ENCODE measurements around the gene SUPT4H1. TPM values are rescaled to one million over a fixed set of nuclear protein-coding genes. Genes with fewer than 3 reads are reported as not detected.

SUPT4H1 gene
- total and polyA plus RNA-seq, 2 of the 4 experiments (the other 2 are of a cell fraction), result 51.6 to 129 TPM

GRCh38 chr17:58387834-58388233 is 35.8 kb upstream of the SUPT4H1 start:
- no peak overlapping the region for H4K91ac ChIP-seq (ENCODE audit: insufficient read depth, low read depth, low read length)
- H4K20me1 ChIP-seq (ENCODE audit: insufficient read depth, low read length), result no peaks in the 10 kb centered on the region
- no peaks in the 10 kb centered on the region for H3K9me3 ChIP-seq (ENCODE audit: control insufficient read depth, insufficient read depth, low read length)
- no peaks in the 10 kb centered on the region for H3K4me1 ChIP-seq (ENCODE audit: control insufficient read depth, insufficient read depth, low read length)
- H2AK5ac ChIP-seq (ENCODE audit: low read depth, low read length), result no peak overlapping the region
- no peaks in the 10 kb centered on the region for H3K9me1 ChIP-seq (ENCODE audit: insufficient read depth, low read length)
- H4K5ac ChIP-seq (ENCODE audit: low read depth, low read length), result no peak overlapping the region
- H3K27me3 ChIP-seq (ENCODE audit: control insufficient read depth, insufficient read depth, low read length), result peaks cover 13% of the 10 kb centered on the region
- H4K8ac ChIP-seq (ENCODE audit: low read depth in 2 of 2, low read length in 2 of 2), result no peak overlapping the region
- H3K4me2 ChIP-seq (ENCODE audit: low read depth, low read length), result no peak overlapping the region
- intact Hi-C loops (cut with micrococcal nuclease), result no loop called here
- no peaks in the 10 kb centered on the region for H3K79me1 ChIP-seq (ENCODE audit: low read depth in 1 of 2, low read length in 2 of 2)
- no peak overlapping the region for H3K56ac ChIP-seq (ENCODE audit: extremely low read depth, insufficient read depth, low read length)
- no peaks in the 10 kb centered on the region for H3K36me3 ChIP-seq (ENCODE audit: control insufficient read depth, insufficient read depth, low read length)
- no CpG with 5 or more reads among the region's 1 CpG for WGBS, 2 experiments (ENCODE audit: extremely low coverage in 2 of 2, insufficient read length in 1 of 2)
- H2AK9ac ChIP-seq (replicated peaks; ENCODE audit: low read depth, low read length, poor library complexity), result no peak overlapping the region
- H3K4me3 ChIP-seq (ENCODE audit: insufficient read depth, low read depth, low read length), result no peak overlapping the region
- TF ChIP-seq BHLHE40 (IDR thresholded peaks at IDR 0.05; ENCODE audit: low read depth, low read length) (no peak), CEBPB (IDR thresholded peaks at IDR 0.05; ENCODE audit: low read depth, low read length) (no peak), USF2 (IDR thresholded peaks at IDR 0.05; ENCODE audit: low read depth, low read length) (no peak)
- no peak overlapping the region for H2BK5ac ChIP-seq (ENCODE audit: low read depth, low read length, poor library complexity, severe bottlenecking)
- no peak for DNase-seq
- H3K9ac ChIP-seq (ENCODE audit: low read depth, low read length), result no peak overlapping the region
- H2AFZ ChIP-seq (replicated peaks; ENCODE audit: low read length, poor library complexity), result no peak overlapping the region
- dilution Hi-C loops (cut with HindIII; ENCODE audit: low sequenced_read_pairs, unreplicated experiment), result no loop called here
- H2BK120ac ChIP-seq (ENCODE audit: low read depth, low read length), result no peak overlapping the region
- in situ Hi-C loops (cut with MboI; ENCODE audit: low sequenced_read_pairs), result no loop called here
- no peak overlapping the region for H3K27ac ChIP-seq (ENCODE audit: insufficient read depth, low read length)
- no TSS peak for BruUV-seq (replicated peaks)
- POLR2A ChIA-PET (ENCODE audit: unreplicated experiment), result no interaction called here
- no peak overlapping the region for H3K23ac ChIP-seq (ENCODE audit: low read depth, low read length)
- H3K4ac ChIP-seq (ENCODE audit: low read depth, low read length), result no peak overlapping the region
- H2BK15ac ChIP-seq (ENCODE audit: low read depth, low read length), result no peak overlapping the region
- no peak for ATAC-seq (ENCODE audit: low read depth)
- H3K18ac ChIP-seq (ENCODE audit: low read depth, low read length), result no peak overlapping the region
- no peak overlapping the region for H3K14ac ChIP-seq (replicated peaks; ENCODE audit: low read depth, low read length)
- CTCF ChIA-PET, result no interaction called here
- H2BK20ac ChIP-seq (ENCODE audit: low read depth, low read length), result no peak overlapping the region

Data from IMR-90 (cell line).